IMR-90 (cell line): ENCODE data around the gene ADAP2. TPM values are rescaled to one million over a fixed set of nuclear protein-coding genes. Genes with fewer than 3 reads are reported as not detected.
"Not testable (repeated sequence)": the region's sequence is repeated elsewhere in the genome, so short reads cannot be mapped to it uniquely, and the experiment has no call there.

ENCODE experiments used
- ATAC-seq: fragments of 200-7000 bp; cut with Tn5 transposase; 2 replicates; pipeline ENCODE4 v1.9.1; 2020; ENCODE audit warnings: low read depth, mild to moderate bottlenecking, moderate library complexity
- BruUV-seq: library from RNA; stranded (reverse); fragments of 400-500 nt; replicated peaks from 2 replicates; lab custom pipeline; 2021; lab: Mats Ljungman, UMichigan
- CTCF ChIA-PET: fragments of 300-600 bp; formaldehyde crosslinking; extraction: SDS; loops from one replicate; lab custom pipeline; 2021; ENCODE audit warnings: antibody characterized with exemption; lab: Yijun Ruan, JAX
- POLR2A ChIA-PET: fragments of 300-600 bp; sonication (Branson Sonifier 250); formaldehyde crosslinking; loops from one replicate; lab custom pipeline; 2022; ENCODE audit warnings: antibody characterized with exemption; ENCODE audit not compliant: unreplicated experiment; lab: Charles Lee
- DNase-seq: peaks from one replicate; pipeline ENCODE4 v3.0.0; 2013
- H2AFZ ChIP-seq: replicated peaks from 2 replicates; pipeline ENCODE3; 2013; ENCODE audit warnings: low read length, mild to moderate bottlenecking; ENCODE audit not compliant: poor library complexity
- H2AK5ac ChIP-seq: 2 replicates; pipeline ENCODE4 v1.6.1; 2013; ENCODE audit warnings: low read depth, low read length, inconsistent platforms
- H2AK9ac ChIP-seq: replicated peaks from 2 replicates; pipeline ENCODE3; 2013; ENCODE audit warnings: mild to moderate bottlenecking, low read depth, low read length, moderate library complexity; ENCODE audit not compliant: poor library complexity
- H2BK120ac ChIP-seq: 2 replicates; pipeline ENCODE4 v1.6.1; 2013; ENCODE audit warnings: low read depth, low read length, inconsistent platforms
- H2BK15ac ChIP-seq: 3 replicates; pipeline ENCODE4 v1.6.1; 2013; ENCODE audit warnings: low read depth, low read length, inconsistent platforms
- H2BK20ac ChIP-seq: 2 replicates; pipeline ENCODE4 v1.6.1; 2013; ENCODE audit warnings: low read depth, mild to moderate bottlenecking, inconsistent platforms, low read length, moderate library complexity
- H2BK5ac ChIP-seq: 2 replicates; pipeline ENCODE4 v1.6.1; 2013; ENCODE audit warnings: mild to moderate bottlenecking, low read depth, low read length, inconsistent platforms; ENCODE audit not compliant: poor library complexity, severe bottlenecking
- H3K14ac ChIP-seq: replicated peaks from 2 replicates; pipeline ENCODE4 v1.6.1; 2013; ENCODE audit warnings: low read depth, low read length, inconsistent platforms
- H3K18ac ChIP-seq: 2 replicates; pipeline ENCODE4 v1.6.1; 2013; ENCODE audit warnings: low read depth, low read length, control low read depth
- H3K23ac ChIP-seq: 2 replicates; pipeline ENCODE4 v1.6.1; 2013; ENCODE audit warnings: low read depth, low read length, inconsistent platforms
- H3K27ac ChIP-seq: 2 replicates; pipeline ENCODE4 v1.5.1; 2013; ENCODE audit warnings: mild to moderate bottlenecking, control low read depth, low read length; ENCODE audit not compliant: insufficient read depth
- H3K27me3 ChIP-seq: 2 replicates; pipeline ENCODE4 v1.6.1; 2013; ENCODE audit warnings: low read length; ENCODE audit not compliant: control insufficient read depth, insufficient read depth
- H3K36me3 ChIP-seq: 2 replicates; pipeline ENCODE4 v1.6.1; 2013; ENCODE audit warnings: low read length, mixed read lengths; ENCODE audit not compliant: control insufficient read depth, insufficient read depth
- H3K4ac ChIP-seq: 2 replicates; pipeline ENCODE4 v1.6.1; 2013; ENCODE audit warnings: low read depth, low read length, inconsistent platforms
- H3K4me1 ChIP-seq: 2 replicates; pipeline ENCODE4 v1.6.1; 2013; ENCODE audit warnings: low read length, mixed read lengths; ENCODE audit not compliant: control insufficient read depth, insufficient read depth
- H3K4me2 ChIP-seq: 2 replicates; pipeline ENCODE4 v1.6.1; 2013; ENCODE audit warnings: low read depth, mild to moderate bottlenecking, control low read depth, low read length, moderate library complexity
- H3K4me3 ChIP-seq: 2 replicates; pipeline ENCODE4 v1.5.1; 2013; ENCODE audit warnings: low read depth, mild to moderate bottlenecking, control low read depth, low read length, moderate library complexity; ENCODE audit not compliant: insufficient read depth
- H3K56ac ChIP-seq: 2 replicates; pipeline ENCODE4 v1.6.1; 2013; ENCODE audit warnings: low read length, inconsistent platforms; ENCODE audit not compliant: insufficient read depth; ENCODE audit errors: extremely low read depth
- H3K79me1 ChIP-seq, 2 experiments: 2 replicates each; pipeline ENCODE4 v1.6.1; 2013; ENCODE audit warnings: low read length in 2 of 2, inconsistent platforms in 1 of 2, low read depth in 1 of 2
- H3K9ac ChIP-seq: 2 replicates; pipeline ENCODE4 v1.6.1; 2013; ENCODE audit warnings: low read depth, low read length, control low read depth
- H3K9me1 ChIP-seq: 2 replicates; pipeline ENCODE4 v1.6.1; 2013; ENCODE audit warnings: low read length, inconsistent platforms; ENCODE audit not compliant: insufficient read depth
- H3K9me3 ChIP-seq: 2 replicates; pipeline ENCODE4 v1.6.1; 2013; ENCODE audit warnings: low read length; ENCODE audit not compliant: control insufficient read depth, insufficient read depth
- H4K20me1 ChIP-seq: 2 replicates; pipeline ENCODE4 v1.6.1; 2013; ENCODE audit warnings: low read length, inconsistent platforms; ENCODE audit not compliant: insufficient read depth
- H4K5ac ChIP-seq: 2 replicates; pipeline ENCODE4 v1.6.1; 2013; ENCODE audit warnings: mild to moderate bottlenecking, low read depth, low read length, control low read depth
- H4K8ac ChIP-seq, 2 experiments: 2 replicates each; pipeline ENCODE4 v1.6.1; 2013; ENCODE audit warnings: low read depth in 2 of 2, low read length in 2 of 2, control low read depth in 1 of 2, inconsistent platforms in 1 of 2
- H4K91ac ChIP-seq: 2 replicates; pipeline ENCODE4 v1.6.1; 2013; ENCODE audit warnings: low read depth, low read length, inconsistent platforms; ENCODE audit not compliant: insufficient read depth
- MAZ ChIP-seq: IDR thresholded peaks from 2 replicates; pipeline ENCODE4 v1.6.1; 2012; ENCODE audit warnings: low read depth, mild to moderate bottlenecking, low read length, improper control_type of control experiment, moderate library complexity, borderline replicate concordance
- NFE2L2 ChIP-seq: fragments of 150-350 bp; IDR thresholded peaks from 2 replicates; pipeline ENCODE4 v1.6.1; 2016; ENCODE audit warnings: low read depth, mild to moderate bottlenecking, low read length
- WGBS, 2 experiments: methylation state at CpG; one replicate each; pipeline versions ENCODE4 v1.1.5 to v1.1.7; 2013; ENCODE audit warnings: missing lambda C conversion rate in 2 of 2; ENCODE audit not compliant: insufficient read length in 1 of 2; ENCODE audit errors: extremely low coverage in 2 of 2; 5-methylcytosine and 5-hydroxymethylcytosine counted together
- dilution Hi-C: fragments of 300-500 bp; cut with HindIII; formaldehyde crosslinking; loops from one replicate; pipeline ENCODE4 v1.14.3; 2018; ENCODE audit warnings: low sequenced_read_pairs; ENCODE audit not compliant: unreplicated experiment
- in situ Hi-C: fragments of 300-500 bp; cut with MboI; formaldehyde crosslinking; loops from 3 replicates; pipeline ENCODE4 v1.14.3; 2019; ENCODE audit warnings: low sequenced_read_pairs, inconsistent platforms, mixed read lengths
- intact Hi-C: fragments of 100-400 bp; cut with micrococcal nuclease; formaldehyde crosslinking; loops from 2 replicates; pipeline ENCODE4 v1.10.0; 2022
- polyA plus RNA-seq, 3 experiments: library from polyadenylated mRNA; depleted of rRNA; stranded (reverse); fragments of >200 nt; gene quantifications; 2 replicates each; pipeline ENCODE4 v1.2.3, GENCODE V29; 2012; ENCODE audit warnings: low replicate concordance in 1 of 3
- total RNA-seq: library from RNA; depleted of rRNA; stranded (reverse); fragments of >200 nt; gene quantifications from 2 replicates; pipeline ENCODE4 v1.2.3, GENCODE V29; 2012

The ADAP2 gene
- total and polyA plus RNA-seq, 2 of the 4 experiments (the other 2 are of a cell fraction) = 0.90 to 1.2 TPM

- POLR2A ChIA-PET = no interaction called here
- Histone ChIP-seq H2BK5ac (peak overlapping the region; percentile 19), H3K4me2 (no peak overlapping the region), H3K36me3 (no peaks in the 10 kb centered on the region), H4K5ac (0 out of 2 replicates have a peak overlapping the region, but pooled peaks have one; percentile 36), H2BK20ac (no peak overlapping the region), H3K27me3 (no peaks in the 10 kb centered on the region), H3K4me3 (no peak overlapping the region), H2AK9ac (no peak overlapping the region), H4K91ac (no peak overlapping the region), H2BK120ac (no peak overlapping the region), H3K4me1 (peaks cover 2% of the 10 kb centered on the region; the same call in 1 of the 2 replicates), H2AK5ac (no peak overlapping the region), H3K14ac (0 out of 2 replicates have a peak overlapping the region, but pooled peaks have one; percentile 51), H4K8ac (0 out of 4 replicates have a peak overlapping the region, but pooled peaks of 1 of the 2 experiments have one; percentile 49), H4K20me1 (no peaks in the 10 kb centered on the region), H2BK15ac (no peak overlapping the region), H3K9me1 (peaks cover 4% of the 10 kb centered on the region; the same call in 1 of the 2 replicates), H3K56ac (no peak overlapping the region), H3K9me3 (no peaks in the 10 kb centered on the region), H3K18ac (peak overlapping the region; percentile 53; the same call in 1 of the 2 replicates), H3K9ac (no peak overlapping the region), H3K23ac (no peak overlapping the region), H3K79me1 (no peaks in the 10 kb centered on the region; a peak in 1 of 4 replicates), H3K4ac (no peak overlapping the region), H2AFZ (peak overlapping the region; percentile 67), H3K27ac (no peak overlapping the region)
- BruUV-seq = no TSS peak
- WGBS, 2 experiments = 100% methylated on average over 1 of the region's 9 CpGs; no CpG with 5 or more reads in 1 of the 2 experiments
- CTCF ChIA-PET = no interaction called here
- intact Hi-C loops = no loop called here
- DNase-seq = peak; percentile 34
- dilution Hi-C loops = no loop called here
- in situ Hi-C loops = no loop called here
- TF ChIP-seq NFE2L2 (peak; percentile 75), MAZ (no peak)
- ATAC-seq = peak; percentile 69
Observed at GRCh38 chr17:30961209-30962188, 39.8 kb downstream of the ADAP2 start.

GRCh38 chr17:30964312-30964711 is 42.6 kb downstream of the ADAP2 start:
- H3K14ac ChIP-seq, POLR2A ChIA-PET, BruUV-seq: not testable (repeated sequence)

More at GRCh38 chr17:30964312-30964711, 42.6 kb downstream of the ADAP2 start:
- H3K4me2 ChIP-seq, H2BK15ac ChIP-seq, intact Hi-C loops, H2BK20ac ChIP-seq, H4K91ac ChIP-seq, H3K9me1 ChIP-seq, H3K9ac ChIP-seq, H3K23ac ChIP-seq, H3K4me3 ChIP-seq, CTCF ChIA-PET, H3K4me1 ChIP-seq, H3K18ac ChIP-seq, H3K27me3 ChIP-seq, DNase-seq, dilution Hi-C loops, H3K27ac ChIP-seq, H2BK120ac ChIP-seq, ATAC-seq, H4K5ac ChIP-seq, in situ Hi-C loops, H2AK9ac ChIP-seq, H3K56ac ChIP-seq, H4K20me1 ChIP-seq, H2BK5ac ChIP-seq, H3K4ac ChIP-seq, H3K9me3 ChIP-seq, H2AK5ac ChIP-seq, H3K79me1 ChIP-seq, H4K8ac ChIP-seq, H3K36me3 ChIP-seq, H2AFZ ChIP-seq: not testable (repeated sequence)
- 92% methylated on average over 2 of the region's 8 CpGs; no CpG with 5 or more reads in 1 of the 2 experiments for WGBS, 2 experiments
